Measurements from ENCODE around the gene LARP4B.

The LARP4B gene

DNA sequence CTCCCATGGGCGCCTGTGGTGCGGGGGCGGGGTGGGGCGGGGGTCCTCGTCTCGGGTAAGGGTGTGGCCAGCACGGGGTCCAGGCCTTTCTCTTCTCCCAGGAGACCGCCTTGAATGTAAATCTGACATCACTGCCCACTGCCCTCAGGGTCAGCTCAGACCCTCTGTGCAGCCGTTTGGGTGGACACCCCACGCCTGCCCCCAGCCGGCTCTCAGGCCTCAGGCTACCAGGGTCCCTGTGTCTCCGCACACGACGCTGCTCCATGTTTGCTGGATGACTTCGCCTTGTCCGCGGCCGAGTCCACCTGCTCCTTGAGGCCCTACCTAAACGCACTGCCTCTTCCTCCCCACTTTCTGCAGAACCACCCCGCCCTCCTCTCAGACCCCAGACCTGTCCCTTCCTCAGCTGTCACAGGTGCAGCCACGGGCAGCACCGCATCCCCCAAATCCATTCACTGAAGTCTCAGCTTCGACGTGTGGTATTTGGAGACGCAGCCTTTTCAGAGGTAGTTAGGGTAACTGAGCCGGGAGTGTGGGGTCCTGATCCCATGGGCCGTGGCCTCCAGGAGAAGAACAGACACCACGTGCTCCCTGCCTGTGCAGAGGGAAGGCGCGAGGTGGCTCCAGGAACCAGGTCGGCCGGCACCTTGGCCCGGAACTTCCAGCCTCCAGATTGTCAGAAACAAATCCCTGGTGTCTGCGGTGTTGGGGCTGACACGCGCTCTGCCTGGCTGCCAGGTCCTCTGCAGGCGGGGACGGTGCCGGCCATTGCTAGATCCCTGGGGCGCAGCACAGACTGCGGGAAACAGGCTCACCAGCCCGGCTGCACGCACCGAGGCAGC is 144.7 kb downstream of the LARP4B start:
- no peaks in the 10 kb centered on the region for H3K36me3 ChIP-seq (ENCODE audit: control insufficient read depth, low read length)
- H3K27me3 ChIP-seq (ENCODE audit: control insufficient read depth, low read length), result peaks cover 8% of the 10 kb centered on the region
- peaks cover 5% of the 10 kb centered on the region for H3K4me1 ChIP-seq (ENCODE audit: control insufficient read depth, low read length)
- no peaks in the 10 kb centered on the region for H3F3A ChIP-seq (ENCODE audit: control insufficient read depth, insufficient read depth)
- no peaks in the 10 kb centered on the region for H4K20me1 ChIP-seq (ENCODE audit: control insufficient read depth, insufficient read depth, low read depth, low read length)
- H3K4me2 ChIP-seq (ENCODE audit: low read length), result no peak overlapping the region
- no peaks in the 10 kb centered on the region for H3K9me2 ChIP-seq (replicated peaks; ENCODE audit: control insufficient read depth, low read length)
- no peaks in the 10 kb centered on the region for H3K9me3 ChIP-seq (ENCODE audit: control insufficient read depth, insufficient read depth, low read length)
- no peaks in the 10 kb centered on the region for H3K79me2 ChIP-seq (ENCODE audit: control insufficient read depth, low read length)
- TF ChIP-seq CTCF (IDR thresholded peaks at IDR 0.05; ENCODE audit: low read depth, low read length, poor library complexity, severe bottlenecking) (no peak), EZH2phosphoT487 (IDR thresholded peaks at IDR 0.05; ENCODE audit: borderline replicate concordance, low read length) (no peak)
- no peak overlapping the region for H3K4me3 ChIP-seq (ENCODE audit: low read length)
- H3K27ac ChIP-seq (ENCODE audit: low read depth, low read length), result no peak overlapping the region

DNA sequence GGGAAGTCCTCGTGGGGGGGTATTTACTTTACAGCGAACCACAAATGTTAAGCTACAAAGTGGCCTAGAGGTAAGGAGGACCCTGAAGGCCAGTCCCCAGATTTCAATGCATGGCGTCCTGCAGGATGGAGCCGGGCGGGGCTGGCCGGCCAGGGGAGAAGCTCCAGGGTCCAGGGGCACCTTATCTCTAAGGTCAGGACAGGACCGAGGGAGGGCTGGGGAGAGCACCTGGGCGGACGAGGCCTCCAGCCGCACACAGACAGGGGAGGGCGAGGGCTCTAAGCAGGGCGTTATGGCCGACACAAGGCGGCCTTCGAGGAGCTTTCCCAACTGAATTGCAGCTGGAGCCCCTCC is 145.7 kb downstream of the LARP4B start:
- Histone ChIP-seq H3K79me2 (ENCODE audit: control insufficient read depth, low read length) (no peaks in the 10 kb centered on the region), H3K9me2 (replicated peaks; ENCODE audit: control insufficient read depth, low read length) (no peaks in the 10 kb centered on the region)
- TF ChIP-seq EZH2phosphoT487 (IDR thresholded peaks at IDR 0.05; ENCODE audit: borderline replicate concordance, low read length) (no peak), CTCF (IDR thresholded peaks at IDR 0.05; ENCODE audit: low read depth, low read length, poor library complexity, severe bottlenecking) (no peak)

GRCh38 chr10:785089-785860 is 146.2 kb downstream of the LARP4B start:
- Histone ChIP-seq H3K79me2 (ENCODE audit: control insufficient read depth, low read length) (no peaks in the 10 kb centered on the region), H3K4me3 (ENCODE audit: low read length) (no peak overlapping the region), H3K27ac (ENCODE audit: low read depth, low read length) (no peak overlapping the region), H3K27me3 (ENCODE audit: control insufficient read depth, low read length) (peaks cover 8% of the 10 kb centered on the region), H3F3A (ENCODE audit: control insufficient read depth, insufficient read depth) (no peaks in the 10 kb centered on the region), H4K20me1 (ENCODE audit: control insufficient read depth, insufficient read depth, low read depth, low read length) (no peaks in the 10 kb centered on the region), H3K9me2 (replicated peaks; ENCODE audit: control insufficient read depth, low read length) (no peaks in the 10 kb centered on the region), H3K4me2 (ENCODE audit: low read length) (no peak overlapping the region), H3K9me3 (ENCODE audit: control insufficient read depth, insufficient read depth, low read length) (no peaks in the 10 kb centered on the region), H3K36me3 (ENCODE audit: control insufficient read depth, low read length) (no peaks in the 10 kb centered on the region), H3K4me1 (ENCODE audit: control insufficient read depth, low read length) (peaks cover 5% of the 10 kb centered on the region)
- TF ChIP-seq EZH2phosphoT487 (IDR thresholded peaks at IDR 0.05; ENCODE audit: borderline replicate concordance, low read length), result no peak
- no peak for TF ChIP-seq CTCF (IDR thresholded peaks at IDR 0.05; ENCODE audit: low read depth, low read length, poor library complexity, severe bottlenecking)

More for the DNA sequence above, 145.7 kb downstream of the LARP4B start:
- peaks cover 5% of the 10 kb centered on the region for H3K4me1 ChIP-seq (ENCODE audit: control insufficient read depth, low read length)
- H3K4me3 ChIP-seq (ENCODE audit: low read length), result no peak overlapping the region
- H3K27me3 ChIP-seq (ENCODE audit: control insufficient read depth, low read length), result peaks cover 8% of the 10 kb centered on the region
- H3K9me3 ChIP-seq (ENCODE audit: control insufficient read depth, insufficient read depth, low read length), result no peaks in the 10 kb centered on the region
- H3K4me2 ChIP-seq (ENCODE audit: low read length), result no peak overlapping the region
- H3F3A ChIP-seq (ENCODE audit: control insufficient read depth, insufficient read depth), result no peaks in the 10 kb centered on the region
- H4K20me1 ChIP-seq (ENCODE audit: control insufficient read depth, insufficient read depth, low read depth, low read length), result no peaks in the 10 kb centered on the region
- H3K36me3 ChIP-seq (ENCODE audit: control insufficient read depth, low read length), result no peaks in the 10 kb centered on the region
- no peak overlapping the region for H3K27ac ChIP-seq (ENCODE audit: low read depth, low read length)

Data from DOHH2 (cell line).